Measurements from ENCODE around the gene MACROD2.

- TF ChIP-seq CTCF (IDR thresholded peaks at IDR 0.05) = no peak
- TF ChIP-seq POLR2A (IDR thresholded peaks at IDR 0.05) = no peak
Measured at GRCh38 chr20:14740380-14740779, 745.1 kb downstream of the MACROD2 start.

Measured in uterus (tissue), 2 donors.